ENCODE data around the gene PEDS1.

The PEDS1 gene

GRCh38 chr20:50130995-50131394 lies 22.5 kb downstream of the PEDS1 start:
- TF ChIP-seq TCF7L2 (IDR thresholded peaks at IDR 0.05; ENCODE audit: borderline replicate concordance, low read depth, low read length): no peak
- no peak for TF ChIP-seq ZNF121 (tag by site-specific recombination; IDR thresholded peaks at IDR 0.05)
- no peak for TF ChIP-seq ZNF426 (tag by site-specific recombination; IDR thresholded peaks at IDR 0.05)
- TF ChIP-seq ZNF2 (tag by site-specific recombination; IDR thresholded peaks at IDR 0.05): no peak
- TF ChIP-seq, protein P1, sequence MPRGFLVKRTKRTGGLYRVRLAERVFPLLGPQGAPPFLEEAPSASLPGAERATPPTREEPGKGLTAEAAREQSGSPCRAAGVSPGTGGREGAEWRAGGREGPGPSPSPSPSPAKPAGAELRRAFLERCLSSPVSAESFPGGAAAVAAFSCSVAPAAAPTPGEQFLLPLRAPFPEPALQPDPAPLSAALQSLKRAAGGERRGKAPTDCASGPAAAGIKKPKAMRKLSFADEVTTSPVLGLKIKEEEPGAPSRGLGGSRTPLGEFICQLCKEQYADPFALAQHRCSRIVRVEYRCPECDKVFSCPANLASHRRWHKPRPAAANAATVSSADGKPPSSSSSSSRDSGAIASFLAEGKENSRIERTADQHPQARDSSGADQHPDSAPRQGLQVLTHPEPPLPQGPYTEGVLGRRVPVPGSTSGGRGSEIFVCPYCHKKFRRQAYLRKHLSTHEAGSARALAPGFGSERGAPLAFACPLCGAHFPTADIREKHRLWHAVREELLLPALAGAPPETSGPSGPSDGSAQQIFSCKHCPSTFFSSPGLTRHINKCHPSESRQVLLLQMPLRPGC (tag by site-specific recombination; IDR thresholded peaks at IDR 0.05): no peak
- no peak for TF ChIP-seq ZNF248 (tag by site-specific recombination; IDR thresholded peaks at IDR 0.05)
- no peak for TF ChIP-seq ZNF521 (tag by site-specific recombination; IDR thresholded peaks at IDR 0.05)
- TF ChIP-seq ZNF324 (tag by site-specific recombination; IDR thresholded peaks at IDR 0.05): no peak
- no peak for TF ChIP-seq ZIC2 (tag by site-specific recombination; IDR thresholded peaks at IDR 0.05)
- TF ChIP-seq BCL11B (tag by site-specific recombination; IDR thresholded peaks at IDR 0.05; ENCODE audit: low read depth): no peak
- no peak for TF ChIP-seq BCL6B (tag by site-specific recombination; IDR thresholded peaks at IDR 0.05)
- TF ChIP-seq ZNF140 (tag by site-specific recombination; IDR thresholded peaks at IDR 0.05): no peak
- TF ChIP-seq PRDM2 (tag by site-specific recombination; IDR thresholded peaks at IDR 0.05; ENCODE audit: borderline replicate concordance): no peak
- peaks cover 3 to 95% of the 10 kb centered on the region in 2 experiments; a peak in 2 of 3 replicates for H3K36me3 ChIP-seq (ENCODE audit: control insufficient read depth in 2 of 2, insufficient read depth in 1 of 2, low read length in 2 of 2)
- POLR2A ChIA-PET: interaction anchor here (1.3 kb wide), 1 partner anchor 41 kb away, joined by 3 read pairs; no protein-coding TSS in a partner anchor
- H3K9me3 ChIP-seq (ENCODE audit: control insufficient read depth, insufficient read depth, low read depth, low read length): no peaks in the 10 kb centered on the region
- no peak overlapping the region for H3K27ac ChIP-seq (ENCODE audit: extremely low read depth, low read depth, low read length)
- H3K4me1 ChIP-seq (ENCODE audit: control insufficient read depth, insufficient read depth, low read length): no peaks in the 10 kb centered on the region
- no peak overlapping the region for H3K4me3 ChIP-seq (ENCODE audit: low read depth, low read length)
- CTCF ChIA-PET: interaction anchor here (1.3 kb wide), 1 partner anchor 10 kb away, joined by 3 read pairs; no protein-coding TSS in a partner anchor

DNA sequence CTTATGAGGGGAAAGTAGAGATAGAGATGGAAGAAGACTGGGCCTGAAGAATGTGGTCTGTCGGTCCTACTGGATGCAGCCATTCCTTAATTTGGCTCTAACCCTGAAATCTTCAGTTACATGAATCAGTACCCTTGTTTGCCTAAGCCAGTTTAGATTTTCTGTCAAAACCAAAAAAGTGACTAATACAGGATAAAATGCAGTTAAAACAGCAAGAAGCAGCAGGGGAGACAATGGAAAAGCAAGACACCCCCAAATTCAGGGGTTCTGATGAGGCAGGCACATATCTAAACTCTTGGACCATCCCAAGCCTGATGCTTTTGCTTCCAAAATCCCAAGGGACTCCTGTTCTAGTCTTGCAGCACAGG lies 23.2 kb downstream of the PEDS1 start:
- H3K9me3 ChIP-seq (ENCODE audit: control insufficient read depth, insufficient read depth, low read depth, low read length): no peaks in the 10 kb centered on the region
- ChIA-PET CTCF (no interaction called here), POLR2A (interaction anchor here (1.3 kb wide), 1 partner anchor 42 kb away, joined by 3 read pairs; no protein-coding TSS in a partner anchor)
- H3K4me3 ChIP-seq (ENCODE audit: low read depth, low read length): no peak overlapping the region
- no peaks in the 10 kb centered on the region for H3K4me1 ChIP-seq (ENCODE audit: control insufficient read depth, insufficient read depth, low read length)
- peaks cover 1 to 97% of the 10 kb centered on the region in 2 experiments; a peak in 2 of 3 replicates for H3K36me3 ChIP-seq (ENCODE audit: control insufficient read depth in 2 of 2, insufficient read depth in 1 of 2, low read length in 2 of 2)
- no peak overlapping the region for H3K27ac ChIP-seq (ENCODE audit: extremely low read depth, low read depth, low read length)
- TF ChIP-seq ZNF214 (tag by site-specific recombination; IDR thresholded peaks at IDR 0.05; ENCODE audit: borderline replicate concordance) (no peak), ZBTB48 (tag by site-specific recombination; IDR thresholded peaks at IDR 0.05) (no peak), ZNF513 (tag by site-specific recombination; IDR thresholded peaks at IDR 0.05) (no peak), ZNF394 (tag by site-specific recombination; IDR thresholded peaks at IDR 0.05; ENCODE audit: borderline replicate concordance) (no peak), ZNF677 (tag by site-specific recombination; IDR thresholded peaks at IDR 0.05) (no peak), ZNF366 (tag by site-specific recombination; conservative IDR thresholded peaks at IDR 0.05) (no peak), ZNF701 (tag by site-specific recombination; IDR thresholded peaks at IDR 0.05) (no peak), ZEB2 (tag by site-specific recombination; IDR thresholded peaks at IDR 0.05) (no peak), ZNF48 (tag by site-specific recombination; IDR thresholded peaks at IDR 0.05) (no peak), ZNF623 (tag by site-specific recombination; IDR thresholded peaks at IDR 0.05) (no peak), PRDM6 (tag by site-specific recombination; IDR thresholded peaks at IDR 0.05) (no peak)
